Activated CD4-positive, alpha-beta T cell treated with anti-CD3 and anti-CD28 coated beads, Interleukin-2, amount 50 U/mL, for 1 hour (primary cell): ENCODE results near the gene SKA3.
"Not testable (repeated sequence)": the region's sequence is repeated elsewhere in the genome, so short reads cannot be mapped to it uniquely, and the experiment has no call there.

Experiments used
- DNase-seq: peaks from one replicate; pipeline ENCODE4 v3.0.0-alpha.2; 2020

Gene SKA3

GRCh38 chr13:21165606-21166005 is 10.7 kb downstream of the SKA3 start:
- DNase-seq: not testable (repeated sequence)

- DNase-seq: no peak
Observed at GRCh38 chr13:21164631-21165030, 11.7 kb downstream of the SKA3 start.

- no peak for DNase-seq
Observed at GRCh38 chr13:21152251-21152899, 24.0 kb downstream of the SKA3 start.

GRCh38 chr13:21150013-21150412 is 26.3 kb downstream of the SKA3 start:
- DNase-seq: no peak

- DNase-seq: no peak
Observed at GRCh38 chr13:21149568-21149967, 26.8 kb downstream of the SKA3 start.

- no peak for DNase-seq
Observed at GRCh38 chr13:21148557-21149258, 27.6 kb downstream of the SKA3 start.

GRCh38 chr13:21147827-21148226 is 28.5 kb downstream of the SKA3 start:
- no peak for DNase-seq

GRCh38 chr13:21142766-21143165 is 33.6 kb downstream of the SKA3 start:
- no peak for DNase-seq

- DNase-seq: no peak
Observed at GRCh38 chr13:21139374-21139773, 37.0 kb downstream of the SKA3 start.

- no peak for DNase-seq
Observed at GRCh38 chr13:21138561-21138960, 37.8 kb downstream of the SKA3 start.

GRCh38 chr13:21137696-21138095 is 38.7 kb downstream of the SKA3 start:
- no peak for DNase-seq

- not testable (repeated sequence) for DNase-seq
Observed at GRCh38 chr13:21135833-21136232, 40.5 kb downstream of the SKA3 start.

GRCh38 chr13:21134475-21134874 is 41.9 kb downstream of the SKA3 start:
- no peak for DNase-seq

- no peak for DNase-seq
Observed at GRCh38 chr13:21133077-21133476, 43.3 kb downstream of the SKA3 start.

GRCh38 chr13:21130116-21130515 is 46.2 kb downstream of the SKA3 start:
- no peak for DNase-seq

- no peak for DNase-seq
Observed at GRCh38 chr13:21124852-21125251, 51.5 kb downstream of the SKA3 start.

GRCh38 chr13:21123956-21124355 is 52.4 kb downstream of the SKA3 start:
- DNase-seq: no peak

- DNase-seq: no peak
Observed at GRCh38 chr13:21121616-21122015, 54.7 kb downstream of the SKA3 start.

GRCh38 chr13:21120191-21120590 is 56.2 kb downstream of the SKA3 start:
- DNase-seq: no peak

- no peak for DNase-seq
Observed at GRCh38 chr13:21119526-21119925, 56.8 kb downstream of the SKA3 start.

GRCh38 chr13:21118180-21118579 is 58.2 kb downstream of the SKA3 start:
- DNase-seq: no peak

- no peak for DNase-seq
Observed at GRCh38 chr13:21117104-21117809, 59.1 kb downstream of the SKA3 start.

GRCh38 chr13:21116141-21116540 is 60.2 kb downstream of the SKA3 start:
- DNase-seq: no peak

GRCh38 chr13:21115231-21115630 is 61.1 kb downstream of the SKA3 start:
- no peak for DNase-seq
